Islet of Langerhans (tissue), 1 donor: ENCODE data around the gene TPRKB.
"Not testable (repeated sequence)": the region's sequence is repeated elsewhere in the genome, so short reads cannot be mapped to it uniquely, and the experiment has no call there.

ENCODE experiments used
- FAIRE-seq: peaks from one replicate; lab custom pipeline; 2011; peaks lifted over from hg19 to GRCh38; lab: Jason Lieb, UNC

Gene TPRKB

DNA sequence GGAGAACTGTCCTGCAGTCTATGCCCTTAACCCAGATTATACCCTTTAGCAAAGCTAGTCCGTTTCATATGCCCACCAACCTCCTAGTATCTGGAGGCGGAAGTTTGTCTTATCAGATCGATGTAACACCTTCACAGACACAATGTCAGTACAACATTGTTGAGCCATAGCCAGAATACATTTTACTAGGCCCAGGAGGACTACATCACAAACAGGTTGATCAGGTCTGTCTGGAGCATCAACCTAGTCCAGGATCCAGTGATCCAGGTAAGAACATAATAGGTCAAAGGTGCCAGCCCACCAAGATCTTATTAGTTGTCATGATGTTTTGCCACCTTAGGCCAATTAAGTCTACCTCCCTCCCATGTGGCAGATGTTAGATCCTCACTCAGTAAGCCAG is 2.0 kb upstream of the TPRKB start:
- FAIRE-seq: no peak

DNA sequence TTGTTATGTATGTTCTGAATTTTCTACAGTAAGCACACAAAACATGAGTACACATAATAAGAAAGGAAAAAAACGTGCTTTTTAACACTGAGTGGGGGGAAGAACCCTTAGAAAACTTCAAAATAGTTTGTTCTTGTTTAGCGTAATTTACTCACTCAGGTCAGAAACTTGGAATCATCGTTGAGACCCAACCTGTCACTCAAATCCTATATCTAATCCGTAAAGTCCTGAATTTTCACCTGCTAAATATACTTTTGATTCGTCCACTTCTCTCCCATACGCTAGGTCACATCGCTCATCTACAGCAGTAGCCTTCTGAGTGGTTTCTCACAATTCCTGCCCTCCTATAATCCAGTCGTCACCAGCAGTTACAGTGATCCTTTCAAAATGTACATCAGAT is 767 bp downstream of the TPRKB start:
- no peak for FAIRE-seq

DNA sequence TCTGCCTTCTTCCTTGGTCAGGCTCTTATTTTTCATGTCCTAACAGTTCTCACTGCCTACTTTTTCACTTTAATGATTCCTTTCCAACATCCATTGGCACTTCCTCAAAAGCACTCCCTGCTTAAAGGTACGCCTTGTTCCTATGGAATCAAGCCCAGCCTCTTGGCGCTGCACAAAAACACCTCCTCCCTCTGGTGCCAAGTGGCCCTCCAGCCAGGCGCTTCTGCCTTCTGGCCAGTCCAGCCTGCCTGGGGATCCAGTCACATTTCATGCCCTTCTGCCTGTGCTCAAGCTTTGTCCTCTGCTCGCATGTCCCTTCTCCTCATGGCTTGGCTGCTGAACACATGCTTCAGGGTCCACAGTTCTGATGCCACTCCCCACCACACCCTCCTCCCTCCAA is 6.3 kb downstream of the TPRKB start:
- no peak for FAIRE-seq

DNA sequence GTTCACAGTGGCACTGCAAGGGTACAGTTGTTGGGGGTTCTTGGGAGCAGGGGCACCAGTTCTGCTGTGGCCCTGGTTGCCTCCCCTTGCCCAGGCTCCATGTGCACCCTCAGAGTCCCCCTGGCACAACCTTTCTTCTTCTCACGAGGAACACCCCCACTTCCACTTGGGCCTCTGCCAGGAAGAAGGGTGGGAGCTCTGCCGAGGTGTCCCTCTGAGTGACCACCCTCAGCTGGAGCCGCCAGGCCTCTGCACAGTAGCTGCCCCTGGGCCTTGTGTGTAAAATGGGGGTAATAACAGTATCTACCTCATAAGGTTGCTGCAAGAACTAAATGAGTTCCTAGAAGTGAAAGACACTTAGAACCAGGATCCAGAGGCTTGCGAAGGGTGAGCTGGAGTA is 8.4 kb downstream of the TPRKB start:
- no peak for FAIRE-seq

DNA sequence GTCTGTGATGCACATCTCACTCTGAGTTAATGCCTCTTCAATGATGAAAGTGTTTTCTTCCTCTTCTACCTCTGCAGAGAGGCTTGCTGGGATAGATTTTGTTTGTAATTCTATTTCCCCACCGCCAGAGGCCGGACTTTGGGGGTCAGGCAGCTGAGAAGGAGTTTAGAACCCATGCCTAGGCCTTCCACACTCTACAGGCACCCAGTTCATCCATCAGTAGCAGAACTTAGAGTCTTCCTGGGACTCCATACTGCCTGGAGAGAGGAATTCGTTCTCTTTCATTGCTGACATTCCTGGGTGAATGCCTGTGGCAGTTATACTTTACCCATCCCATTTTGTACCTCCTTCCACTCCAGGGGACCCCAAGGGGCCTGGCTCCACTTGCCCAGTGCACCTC is 9.1 kb downstream of the TPRKB start:
- FAIRE-seq: no peak

DNA sequence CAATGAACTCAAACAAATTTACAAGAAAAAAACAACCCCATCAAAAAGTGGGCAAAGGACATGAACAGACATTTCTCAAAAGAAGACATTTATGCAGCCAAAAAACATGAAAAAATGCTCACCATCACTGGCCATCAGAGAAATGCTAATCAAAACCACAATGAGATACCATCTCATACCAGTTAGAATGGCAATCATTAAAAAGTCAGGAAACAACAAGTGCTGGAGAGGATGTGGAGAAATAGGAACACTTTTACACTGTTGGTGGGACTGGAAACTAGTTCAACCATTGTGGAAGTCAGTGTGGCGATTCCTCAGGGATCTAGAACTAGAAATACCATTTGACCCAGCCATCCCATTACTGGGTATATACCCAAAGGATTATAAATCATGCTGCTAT is 10.5 kb downstream of the TPRKB start:
- not testable (repeated sequence) for FAIRE-seq

DNA sequence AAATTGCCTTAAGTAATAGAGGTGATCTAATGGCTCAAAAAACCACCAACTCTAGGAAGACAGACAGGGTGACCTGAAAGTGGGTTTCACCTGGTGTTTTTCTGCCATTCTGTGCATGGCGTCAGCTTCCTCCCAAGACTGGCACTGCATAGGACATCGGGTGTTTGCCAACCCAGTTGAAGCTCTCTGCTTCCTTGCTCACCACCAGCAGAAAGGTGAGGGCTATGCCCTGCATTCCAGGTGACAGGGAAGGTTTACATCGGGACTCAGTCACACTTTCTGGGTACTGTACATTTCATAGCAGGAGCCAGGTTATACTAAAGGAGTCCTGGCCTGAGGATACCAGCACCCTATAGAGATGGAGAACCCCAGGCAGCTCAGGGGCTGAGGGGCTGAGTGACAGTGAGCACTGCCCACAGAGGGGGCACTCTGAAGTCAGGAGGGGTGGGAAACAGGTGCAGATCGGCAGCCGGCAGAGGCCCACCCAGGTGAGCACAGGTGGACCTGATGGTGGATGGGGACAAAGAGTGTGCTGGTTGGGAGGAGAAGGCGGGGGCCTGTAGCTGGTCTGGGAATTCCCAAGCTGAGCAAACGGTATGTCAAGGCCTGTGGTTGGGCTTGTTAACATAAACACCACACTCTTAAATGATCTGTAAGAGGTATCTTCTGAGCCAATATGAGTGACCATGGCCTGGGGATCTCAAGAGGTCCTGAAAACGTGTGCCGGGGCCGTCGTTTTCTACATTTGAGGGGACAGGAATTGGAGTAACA is 18.1 kb downstream of the TPRKB start:
- no peak for FAIRE-seq

DNA sequence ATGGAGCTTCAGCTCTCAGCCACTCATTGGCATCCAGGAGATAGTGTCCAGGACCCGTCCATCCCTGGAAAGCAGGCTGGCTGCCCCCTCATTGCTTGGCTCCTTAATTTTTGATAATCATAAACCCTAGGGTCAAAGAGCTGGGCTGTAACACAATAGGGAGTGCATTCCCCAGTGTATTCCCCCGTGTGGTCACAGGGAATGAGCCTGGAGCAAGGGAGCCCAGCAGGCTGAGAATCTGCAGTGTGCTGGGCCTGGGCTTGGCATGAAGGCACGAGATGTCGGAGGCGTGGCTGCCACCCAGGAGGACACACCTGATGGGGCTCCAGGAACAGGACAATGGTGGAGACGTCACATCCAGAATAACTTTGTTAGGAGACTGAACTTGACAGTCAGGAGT is 18.7 kb downstream of the TPRKB start:
- no peak for FAIRE-seq

DNA sequence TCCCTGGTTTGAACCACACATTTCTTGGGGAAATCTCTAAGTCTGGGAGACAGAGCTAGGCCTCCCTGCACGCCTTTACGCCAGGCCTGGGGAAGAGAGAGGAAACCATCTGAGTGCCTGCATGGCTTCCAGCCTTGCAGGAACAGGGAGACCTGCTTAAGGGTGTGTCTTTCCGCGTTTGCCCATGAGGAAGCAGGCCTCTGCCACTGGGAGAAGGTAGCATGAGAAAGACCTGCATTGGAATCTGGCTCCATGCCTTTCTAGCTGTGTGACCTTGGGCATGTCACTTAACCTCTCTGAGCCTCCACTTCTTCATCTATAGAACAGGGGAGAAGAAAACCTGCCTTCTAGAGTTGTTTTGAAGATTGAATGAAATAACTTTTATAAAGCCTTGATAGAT is 19.4 kb downstream of the TPRKB start:
- FAIRE-seq: not testable (repeated sequence)

DNA sequence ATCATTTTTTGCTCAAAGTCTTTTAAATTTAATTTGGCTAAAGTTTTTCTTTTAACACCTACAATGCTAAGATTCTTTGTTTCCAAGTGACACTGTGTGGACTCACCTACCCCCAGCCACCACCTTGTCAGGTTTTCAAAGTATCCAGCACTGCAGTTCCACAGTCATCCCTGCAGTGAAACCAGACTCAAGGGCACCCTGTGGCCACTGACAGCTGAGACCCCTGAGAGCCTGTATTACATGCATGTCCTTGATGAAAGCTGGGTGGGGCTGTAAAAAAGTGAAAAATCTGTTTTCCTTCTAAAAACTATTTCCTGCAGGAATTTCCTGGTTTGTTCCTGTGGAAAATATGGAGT is 19.9 kb downstream of the TPRKB start:
- no peak for FAIRE-seq

DNA sequence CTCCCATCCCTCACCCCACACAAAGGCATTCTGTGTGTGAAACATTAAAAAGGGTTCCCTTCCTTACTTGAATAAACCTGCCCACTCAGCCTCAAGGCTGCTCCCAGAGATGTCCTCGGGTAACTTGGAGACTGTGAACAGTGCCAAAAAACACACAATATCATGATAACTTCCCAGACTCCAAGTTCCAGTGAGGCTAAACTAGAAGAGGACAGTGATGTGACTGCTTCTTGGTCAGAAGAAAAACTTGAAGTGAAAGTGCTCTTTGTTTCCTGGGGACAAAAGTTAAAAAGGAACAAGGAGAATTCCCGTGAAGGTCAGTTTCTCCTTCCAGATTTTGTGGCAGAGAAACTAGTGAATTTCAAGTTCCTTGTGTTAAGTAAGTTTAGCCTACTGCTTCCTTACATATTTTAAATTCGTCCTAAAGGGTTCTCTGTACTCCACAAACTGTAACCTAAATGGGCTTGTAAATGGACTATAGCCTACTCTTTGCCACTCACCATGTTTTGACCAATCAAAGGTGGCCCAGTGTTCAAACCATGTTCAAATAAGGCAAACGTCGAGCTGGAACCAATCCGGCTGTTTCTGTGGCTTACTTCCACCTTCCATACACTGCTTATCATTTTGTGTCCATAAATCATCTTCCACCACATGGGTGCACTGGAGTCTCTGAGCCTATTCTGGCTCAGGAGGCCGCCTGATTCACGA is 20.4 kb downstream of the TPRKB start:
- FAIRE-seq: no peak

DNA sequence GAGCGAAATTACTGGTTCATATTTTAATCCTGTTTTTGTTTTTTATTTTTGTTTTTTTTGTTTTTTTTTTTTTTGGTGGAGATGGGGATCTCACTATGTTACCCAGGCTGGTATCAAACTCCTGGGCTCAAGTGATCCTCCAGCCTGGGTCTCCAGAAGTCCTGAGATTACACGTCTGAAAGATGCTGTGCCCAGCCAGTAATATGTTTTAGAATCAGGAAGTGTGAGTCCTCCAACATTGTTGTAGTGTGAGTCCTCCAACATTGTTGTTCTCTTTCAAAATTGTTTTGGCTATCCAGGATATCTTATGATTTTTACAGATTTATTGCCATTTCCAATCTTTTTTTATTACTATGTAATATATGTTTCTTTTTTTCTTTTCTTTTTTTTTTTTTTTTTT is 23.1 kb downstream of the TPRKB start:
- FAIRE-seq: no peak

DNA sequence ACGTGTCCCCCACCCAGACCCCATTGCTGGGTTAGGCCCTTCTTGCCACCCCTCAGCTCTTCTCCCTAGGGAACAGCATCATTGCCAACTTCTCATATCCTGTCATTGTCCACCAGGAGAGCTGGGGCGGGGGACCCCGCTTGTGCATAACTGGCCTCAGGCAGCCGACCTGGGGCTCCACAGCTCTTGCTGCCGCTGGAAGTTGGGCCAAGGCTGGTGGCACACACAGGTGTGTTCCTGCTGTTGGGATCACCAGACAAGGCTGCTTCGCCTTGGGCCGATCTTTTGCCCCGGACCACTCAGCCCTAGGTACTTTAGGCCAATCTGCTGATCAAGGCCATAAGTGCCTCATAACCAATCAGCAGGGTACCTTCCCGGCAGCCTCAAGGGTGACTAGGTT is 28.6 kb downstream of the TPRKB start:
- FAIRE-seq: no peak

DNA sequence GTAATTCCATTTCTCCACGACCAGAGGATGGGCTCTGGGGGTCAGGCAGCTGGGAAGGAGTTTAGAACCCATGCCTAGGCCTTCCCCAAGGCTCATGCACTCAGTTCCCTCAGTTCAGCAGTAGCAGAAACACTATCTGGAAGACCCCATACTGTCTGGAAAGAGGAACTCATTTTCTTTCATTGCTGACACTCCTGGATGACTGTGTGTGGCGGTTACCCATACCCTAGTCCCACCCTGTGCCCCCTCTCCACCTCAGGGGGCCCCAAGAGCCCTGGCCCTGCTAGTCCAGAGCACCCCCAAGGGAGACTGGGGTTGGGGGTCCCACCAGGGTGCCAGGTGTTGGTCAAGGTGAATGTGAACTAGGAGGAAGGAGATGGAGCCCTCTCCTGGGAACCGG is 29.5 kb downstream of the TPRKB start:
- FAIRE-seq: no peak

DNA sequence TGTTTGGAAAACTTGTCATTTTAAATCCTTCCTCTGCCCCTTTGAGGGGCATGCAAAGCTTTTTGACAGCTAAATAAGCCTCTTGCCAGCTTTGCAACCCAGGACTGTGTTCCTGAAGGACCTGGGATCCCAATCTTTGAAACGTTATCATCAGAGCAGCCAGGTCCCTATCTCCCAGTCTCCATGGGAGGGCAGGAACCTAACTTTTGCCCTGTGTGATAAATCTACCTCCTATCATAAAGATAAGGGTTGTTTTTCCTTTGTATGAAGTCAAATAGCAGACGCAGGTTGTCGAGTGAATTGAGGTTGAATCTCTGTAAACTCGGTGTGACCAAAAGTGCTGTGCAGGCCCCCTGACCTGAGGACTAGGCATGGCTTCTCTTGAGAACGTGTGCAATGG is 30.1 kb downstream of the TPRKB start:
- FAIRE-seq: no peak

DNA sequence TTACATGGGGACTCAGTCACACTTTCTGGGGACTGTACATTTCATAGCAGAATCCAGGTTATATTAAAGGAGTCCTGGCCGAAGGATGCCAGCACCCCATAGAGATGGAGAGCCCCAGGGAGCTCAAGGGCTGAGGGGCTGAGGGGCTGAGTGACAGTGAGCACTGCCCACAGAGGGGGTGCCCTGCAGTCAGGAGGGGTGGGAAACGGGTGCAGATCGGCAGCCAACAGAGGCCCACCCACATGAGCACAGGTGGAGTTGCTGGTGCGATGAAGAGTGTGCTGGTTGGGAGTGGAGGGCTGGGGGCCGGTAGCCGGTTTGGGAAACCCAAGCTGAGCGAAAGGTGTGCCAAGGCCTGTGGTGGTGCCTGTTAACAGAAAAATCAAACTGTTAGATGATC is 32.1 kb downstream of the TPRKB start:
- FAIRE-seq: no peak

DNA sequence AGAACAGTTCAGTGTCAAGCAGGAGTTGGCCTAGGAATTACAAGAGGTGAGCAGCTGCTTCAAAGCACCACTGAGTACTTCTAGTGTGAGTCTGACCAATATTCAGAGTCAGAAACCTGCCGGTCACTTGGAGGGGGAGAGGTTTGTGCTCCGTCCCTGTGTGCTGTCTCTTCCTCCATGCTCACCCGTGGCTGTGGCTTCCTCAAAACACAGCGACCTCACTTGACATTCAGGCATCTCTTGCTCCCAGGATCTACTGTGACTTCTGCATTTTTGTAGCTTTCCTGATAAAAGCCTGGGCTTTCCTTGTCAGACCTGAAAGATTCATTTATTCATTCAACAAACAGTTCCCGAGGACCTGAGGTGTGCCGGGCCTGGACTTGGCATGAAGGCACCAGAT is 32.9 kb downstream of the TPRKB start:
- no peak for FAIRE-seq

DNA sequence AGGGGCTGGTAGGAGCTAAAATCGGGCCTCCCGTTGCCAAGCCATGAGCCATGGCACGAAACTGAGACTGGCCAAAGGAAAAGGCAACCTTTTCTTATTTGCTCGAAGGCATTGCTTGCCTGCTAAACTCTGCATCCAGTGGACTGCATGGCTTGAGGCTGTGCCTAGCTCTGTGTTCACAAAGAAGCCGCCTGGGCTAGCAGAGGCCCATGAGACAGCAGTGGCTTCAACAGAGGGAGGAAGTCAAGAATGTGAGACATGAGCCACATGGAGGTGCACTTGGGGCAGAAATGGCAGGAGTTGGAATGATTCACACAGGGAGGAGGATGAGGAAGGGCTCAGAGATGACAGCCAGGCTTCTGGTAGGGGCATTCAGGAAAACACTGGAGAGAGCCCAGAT is 33.5 kb downstream of the TPRKB start:
- no peak for FAIRE-seq

DNA sequence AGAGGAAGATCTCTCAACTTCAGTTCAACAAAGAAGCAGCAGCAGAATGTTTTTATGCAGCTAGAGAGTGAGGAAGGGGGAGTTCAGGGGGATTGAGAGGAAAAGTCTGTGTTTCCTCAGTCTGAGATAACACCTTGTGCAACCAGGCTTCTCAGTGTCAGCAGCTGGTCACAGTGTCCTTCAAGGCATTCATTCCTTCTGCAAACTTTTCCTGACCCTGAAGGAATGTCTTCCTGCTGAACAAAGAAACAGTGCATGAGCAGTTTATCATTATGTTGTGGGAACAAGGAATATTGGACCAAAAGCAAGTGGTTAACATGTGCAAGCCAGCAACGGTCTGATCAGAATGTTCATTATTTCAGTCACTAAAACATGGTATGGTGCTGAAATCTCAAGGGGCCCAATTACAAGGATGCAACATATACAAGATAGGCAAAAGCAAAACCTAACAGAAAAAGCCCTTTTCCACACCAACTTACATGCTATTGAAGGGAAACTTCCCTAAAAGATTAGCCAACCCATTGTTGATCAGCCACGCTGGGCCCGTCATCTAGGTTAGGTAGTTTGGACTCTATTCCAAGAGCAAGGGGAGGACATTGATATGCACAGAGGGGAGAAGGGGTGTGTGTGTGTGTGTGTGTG is 34.2 kb downstream of the TPRKB start:
- not testable (repeated sequence) for FAIRE-seq

DNA sequence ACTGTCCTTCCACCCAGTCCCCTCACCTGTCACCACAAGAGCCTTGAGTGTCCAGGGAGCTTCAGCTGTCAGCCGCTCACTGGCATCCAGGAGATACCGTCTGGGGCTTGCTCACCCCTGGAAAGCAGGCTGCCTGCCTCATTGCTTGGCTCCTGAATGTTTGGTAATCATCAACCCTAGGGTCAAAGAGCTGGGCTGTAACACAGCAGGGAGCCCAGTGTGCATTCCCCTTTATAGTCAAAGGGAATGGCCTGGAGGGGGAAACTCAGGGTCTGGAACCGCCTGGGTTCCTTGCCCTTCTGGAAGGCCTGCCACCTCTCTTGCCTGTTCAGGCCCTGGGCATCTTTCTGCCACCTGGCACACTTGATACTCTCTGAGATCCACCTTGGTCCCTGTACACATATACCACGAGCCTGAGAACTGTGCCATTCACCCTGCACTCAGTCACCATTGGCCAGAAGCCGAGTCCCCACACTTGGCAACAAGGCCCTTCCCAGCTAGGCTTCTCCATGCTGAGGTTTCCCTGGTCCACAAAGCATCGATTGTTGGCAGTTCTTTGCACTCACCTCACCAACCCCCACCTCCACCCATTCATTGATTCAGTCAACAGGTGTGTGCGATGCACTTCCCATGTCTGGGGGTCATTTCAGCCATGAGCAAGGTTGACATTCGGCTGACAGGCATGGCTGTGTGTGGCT is 35.0 kb downstream of the TPRKB start:
- no peak for FAIRE-seq

DNA sequence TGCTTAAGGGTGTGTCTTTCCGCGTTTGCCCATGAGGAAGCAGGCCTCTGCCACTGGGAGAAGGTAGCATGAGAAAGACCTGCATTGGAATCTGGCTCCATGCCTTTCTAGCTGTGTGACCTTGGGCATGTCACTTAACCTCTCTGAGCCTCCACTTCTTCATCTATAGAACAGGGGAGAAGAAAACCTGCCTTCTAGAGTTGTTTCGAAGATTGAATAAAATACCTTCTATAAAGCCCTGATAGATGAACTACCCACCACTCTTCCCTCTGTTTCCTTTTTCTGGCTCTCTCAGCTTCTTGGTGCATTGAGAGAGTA is 35.7 kb downstream of the TPRKB start:
- not testable (repeated sequence) for FAIRE-seq

DNA sequence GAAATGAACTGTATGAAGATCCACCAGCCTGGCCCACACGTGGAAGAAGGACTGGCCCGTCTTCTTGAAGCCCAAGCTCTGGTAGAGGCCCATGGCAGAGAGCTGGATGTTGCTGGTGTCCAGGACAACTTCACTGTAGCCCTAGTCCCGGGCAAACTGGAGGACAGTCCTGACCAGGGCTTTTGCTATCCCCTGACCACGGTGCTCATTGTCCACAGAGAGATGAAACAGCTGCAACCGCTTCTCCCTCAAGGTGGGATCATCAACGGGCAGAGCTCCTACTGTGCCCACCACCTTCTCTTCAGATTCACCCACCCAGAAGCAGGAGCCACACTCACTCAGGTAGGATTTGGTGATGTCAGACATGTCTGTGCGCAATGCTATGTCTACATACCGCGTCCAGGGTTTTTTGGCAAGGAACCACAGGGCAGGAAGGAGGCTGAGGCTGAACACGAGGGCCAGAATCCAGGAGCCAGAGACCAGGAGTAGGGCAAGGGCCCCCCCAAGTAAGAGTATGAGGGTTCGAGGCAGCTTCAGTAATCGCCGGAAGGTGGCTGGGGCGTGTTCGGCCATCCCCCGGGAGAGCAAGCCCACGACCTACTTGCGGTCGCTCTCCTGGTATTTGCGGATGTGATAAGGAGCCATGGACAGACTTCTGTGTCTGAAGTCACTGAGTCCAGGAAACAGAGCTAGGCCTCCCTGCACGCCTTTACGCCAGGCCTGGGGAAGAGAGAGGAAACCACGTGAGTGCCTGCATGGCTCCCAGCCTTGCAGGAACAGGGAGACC is 36.3 kb downstream of the TPRKB start:
- no peak for FAIRE-seq
